Neural progenitor cell (in vitro differentiated cells): ENCODE results near the gene RHOV. TPM values are rescaled to one million over a fixed set of nuclear protein-coding genes. Genes with fewer than 3 reads are reported as not detected.

Experiments
- DNase-seq: peaks from one replicate; pipeline ENCODE4 v3.0.0-alpha.2; 2016; ENCODE audit warnings: low spot score
- H2AFZ ChIP-seq: fragments of 200-600 bp; sonication (generic); replicated peaks from 2 replicates; pipeline ENCODE4 v1.6.1; 2016; ENCODE audit warnings: antibody characterized with exemption
- H3F3A ChIP-seq: fragments of 200-600 bp; sonication (generic); 2 replicates; pipeline ENCODE4 v1.6.1; 2016; ENCODE audit warnings: antibody characterized with exemption, low read depth
- H3K27ac ChIP-seq: fragments of 200-600 bp; sonication (generic); 2 replicates; pipeline ENCODE4 v1.5.1; 2016; ENCODE audit warnings: mild to moderate bottlenecking
- H3K27me3 ChIP-seq: fragments of 200-600 bp; sonication (generic); 2 replicates; pipeline ENCODE4 v1.6.1; 2016; ENCODE audit warnings: mild to moderate bottlenecking, moderate library complexity
- H3K36me3 ChIP-seq: fragments of 200-600 bp; sonication (generic); 2 replicates; pipeline ENCODE4 v1.5.1; 2016
- H3K4me1 ChIP-seq: fragments of 200-600 bp; sonication (generic); 2 replicates; pipeline ENCODE4 v1.6.1; 2016; ENCODE audit warnings: mixed run types
- H3K4me2 ChIP-seq: fragments of 200-600 bp; sonication (generic); 2 replicates; pipeline ENCODE4 v1.6.1; 2016
- H3K4me3 ChIP-seq: fragments of 200-600 bp; sonication (generic); 2 replicates; pipeline ENCODE4 v1.5.1; 2016
- H3K79me2 ChIP-seq: fragments of 200-600 bp; sonication (generic); 2 replicates; pipeline ENCODE4 v1.6.1; 2016; ENCODE audit warnings: low read depth
- H3K9ac ChIP-seq: fragments of 200-600 bp; sonication (generic); 2 replicates; pipeline ENCODE4 v1.6.1; 2016
- H3K9me3 ChIP-seq: fragments of 200-600 bp; sonication (generic); 2 replicates; pipeline ENCODE4 v1.5.1; 2016; ENCODE audit warnings: low read depth
- H4K20me1 ChIP-seq: fragments of 200-600 bp; sonication (generic); 2 replicates; pipeline ENCODE4 v1.6.1; 2016; ENCODE audit warnings: low read depth
- H3K27ac Mint-ChIP-seq: 3 replicates; pipeline ENCODE4 v1.8.0; 2021; ENCODE audit warnings: mixed read lengths
- H3K27me3 Mint-ChIP-seq: 2 replicates; pipeline ENCODE4 v1.8.0; 2022; ENCODE audit warnings: low read depth, mild to moderate bottlenecking, inconsistent platforms, moderate library complexity, mixed read lengths; ENCODE audit not compliant: insufficient read depth
- H3K36me3 Mint-ChIP-seq: 3 replicates; pipeline ENCODE4 v1.8.0; 2021; ENCODE audit warnings: mixed read lengths
- H3K4me1 Mint-ChIP-seq: 3 replicates; pipeline ENCODE4 v1.8.0; 2021; ENCODE audit warnings: mixed read lengths
- H3K4me3 Mint-ChIP-seq: 3 replicates; pipeline ENCODE4 v1.8.0; 2021; ENCODE audit warnings: mild to moderate bottlenecking, moderate library complexity, mixed read lengths
- H3K9me3 Mint-ChIP-seq: 3 replicates; pipeline ENCODE4 v1.8.0; 2020; ENCODE audit warnings: mixed read lengths
- CTCF ChIP-seq: fragments of 200-600 bp; sonication (generic); IDR thresholded peaks from 2 replicates; pipeline ENCODE4 v1.5.1; 2017; ENCODE audit warnings: antibody characterized with exemption, mild to moderate bottlenecking
- EZH2 ChIP-seq: fragments of 200-600 bp; sonication (generic); IDR thresholded peaks from 2 replicates; pipeline ENCODE4 v1.6.1; 2017; ENCODE audit warnings: antibody characterized with exemption, mild to moderate bottlenecking, moderate library complexity
- EZH2phosphoT487 ChIP-seq: fragments of 200-600 bp; sonication (generic); IDR thresholded peaks from 2 replicates; pipeline ENCODE4 v1.6.1; 2017; ENCODE audit warnings: antibody characterized with exemption
- total RNA-seq: library from RNA; depleted of rRNA; stranded (reverse); fragments of >200 nt; gene quantifications from 2 replicates; pipeline ENCODE4 v1.2.3, GENCODE V29; 2015; ENCODE audit warnings: low replicate concordance

The RHOV gene
- total RNA-seq, 1 donor from 2014 or later, result not detected

- peaks cover 5% of the 10 kb centered on the region for H3K4me1 Mint-ChIP-seq
- TF ChIP-seq CTCF (no peak), EZH2 (no peak), EZH2phosphoT487 (no peak)
- H3K9me3 ChIP-seq, result no peaks in the 10 kb centered on the region
- H4K20me1 ChIP-seq, result no peaks in the 10 kb centered on the region
- no peak overlapping the region for H3K27ac Mint-ChIP-seq
- no peaks in the 10 kb centered on the region for H3K4me1 ChIP-seq
- H3K27me3 ChIP-seq, result peaks cover 20% of the 10 kb centered on the region
- H3K27me3 Mint-ChIP-seq, result peaks cover 25% of the 10 kb centered on the region
- no peak overlapping the region for H3K27ac ChIP-seq
- H3K4me3 ChIP-seq, result no peak overlapping the region
- H3K79me2 ChIP-seq, result no peaks in the 10 kb centered on the region
- H3K9ac ChIP-seq, result no peak overlapping the region
- no peak overlapping the region for H3K4me3 Mint-ChIP-seq
- no peak overlapping the region for H3K4me2 ChIP-seq
- H3K9me3 Mint-ChIP-seq, result no peaks in the 10 kb centered on the region
- H3F3A ChIP-seq, result peaks cover 10% of the 10 kb centered on the region
- H3K36me3 ChIP-seq, result no peaks in the 10 kb centered on the region
- no peak for DNase-seq
- H3K36me3 Mint-ChIP-seq, result no peaks in the 10 kb centered on the region
- no peak overlapping the region for H2AFZ ChIP-seq
Observed at GRCh38 chr15:40838756-40839155, 35.3 kb downstream of the RHOV start.

GRCh38 chr15:40836020-40836419 is 38.0 kb downstream of the RHOV start:
- no peak for DNase-seq
- H3K36me3 Mint-ChIP-seq, result no peaks in the 10 kb centered on the region
- no peak overlapping the region for H3K4me3 ChIP-seq
- H4K20me1 ChIP-seq, result no peaks in the 10 kb centered on the region
- H2AFZ ChIP-seq, result no peak overlapping the region
- no peaks in the 10 kb centered on the region for H3K36me3 ChIP-seq
- no peaks in the 10 kb centered on the region for H3F3A ChIP-seq
- H3K4me1 Mint-ChIP-seq, result no peaks in the 10 kb centered on the region
- H3K4me2 ChIP-seq, result no peak overlapping the region
- no peak overlapping the region for H3K27ac Mint-ChIP-seq
- H3K79me2 ChIP-seq, result no peaks in the 10 kb centered on the region
- H3K9me3 Mint-ChIP-seq, result no peaks in the 10 kb centered on the region
- H3K9ac ChIP-seq, result no peak overlapping the region
- H3K9me3 ChIP-seq, result no peaks in the 10 kb centered on the region
- H3K4me1 ChIP-seq, result no peaks in the 10 kb centered on the region
- H3K27ac ChIP-seq, result no peak overlapping the region
- TF ChIP-seq EZH2phosphoT487 (no peak), EZH2 (no peak), CTCF (no peak)
- H3K4me3 Mint-ChIP-seq, result no peak overlapping the region
- peaks cover 8% of the 10 kb centered on the region for H3K27me3 Mint-ChIP-seq
- H3K27me3 ChIP-seq, result no peaks in the 10 kb centered on the region

GRCh38 chr15:40832903-40833302 is 41.1 kb downstream of the RHOV start:
- Histone ChIP-seq H3F3A (no peaks in the 10 kb centered on the region), H4K20me1 (no peaks in the 10 kb centered on the region), H3K9me3 (no peaks in the 10 kb centered on the region), H2AFZ (no peak overlapping the region), H3K4me2 (no peak overlapping the region), H3K36me3 (no peaks in the 10 kb centered on the region), H3K9ac (no peak overlapping the region), H3K4me1 (no peaks in the 10 kb centered on the region), H3K79me2 (no peaks in the 10 kb centered on the region), H3K4me3 (no peak overlapping the region), H3K27me3 (no peaks in the 10 kb centered on the region), H3K27ac (no peak overlapping the region)
- Mint-ChIP-seq H3K4me3 (no peak overlapping the region), H3K27ac (no peak overlapping the region), H3K4me1 (no peaks in the 10 kb centered on the region), H3K36me3 (no peaks in the 10 kb centered on the region), H3K9me3 (no peaks in the 10 kb centered on the region), H3K27me3 (peaks cover 5% of the 10 kb centered on the region)
- TF ChIP-seq CTCF (no peak), EZH2phosphoT487 (no peak), EZH2 (no peak)
- no peak for DNase-seq

- Histone ChIP-seq H3K4me2 (no peak overlapping the region), H3K9ac (no peak overlapping the region), H2AFZ (no peak overlapping the region), H3K79me2 (no peaks in the 10 kb centered on the region), H4K20me1 (no peaks in the 10 kb centered on the region), H3K4me1 (no peaks in the 10 kb centered on the region), H3K27ac (no peak overlapping the region), H3K9me3 (no peaks in the 10 kb centered on the region), H3F3A (no peaks in the 10 kb centered on the region), H3K4me3 (no peak overlapping the region), H3K36me3 (no peaks in the 10 kb centered on the region), H3K27me3 (no peaks in the 10 kb centered on the region)
- Mint-ChIP-seq H3K9me3 (no peaks in the 10 kb centered on the region), H3K36me3 (no peaks in the 10 kb centered on the region), H3K4me3 (no peak overlapping the region), H3K4me1 (no peaks in the 10 kb centered on the region), H3K27ac (no peak overlapping the region), H3K27me3 (peaks cover 5% of the 10 kb centered on the region)
- TF ChIP-seq EZH2phosphoT487 (no peak), EZH2 (no peak), CTCF (no peak)
- DNase-seq, result no peak
Observed at GRCh38 chr15:40831861-40832260, 42.2 kb downstream of the RHOV start.
